Central memory CD8-positive, alpha-beta T cell (primary cell): ENCODE measurements around the gene WDR53.
"Not testable (repeated sequence)": the region's sequence is repeated elsewhere in the genome, so short reads cannot be mapped to it uniquely, and the experiment has no call there.

ENCODE experiments used
- ATAC-seq: fragments of 150-1000 bp; cut with Tn5 transposase; replicated peaks from 2 replicates; pipeline ENCODE4 v1.10.0; 2022; ENCODE audit warnings: mild to moderate bottlenecking, moderate FRiP score, moderate number of reproducible peaks; ENCODE audit not compliant: poor library complexity, severe bottlenecking; ENCODE audit errors: extremely low read depth
- DNase-seq, 2 donors: peaks; one replicate each; pipeline ENCODE4 v3.0.0; 2021; ENCODE audit warnings: low spot score in 2 of 2
- H3K27ac Mint-ChIP-seq: one replicate; pipeline ENCODE4 v1.8.0; 2022; ENCODE audit warnings: low read depth, mild to moderate bottlenecking, moderate library complexity, mixed read lengths
- H3K27me3 Mint-ChIP-seq: one replicate; pipeline ENCODE4 v1.8.0; 2022; ENCODE audit warnings: mixed read lengths
- H3K36me3 Mint-ChIP-seq: one replicate; pipeline ENCODE4 v1.8.0; 2022; ENCODE audit warnings: mild to moderate bottlenecking, moderate library complexity, mixed read lengths; ENCODE audit not compliant: insufficient read depth
- H3K4me1 Mint-ChIP-seq: one replicate; pipeline ENCODE4 v1.8.0; 2022; ENCODE audit warnings: mixed read lengths
- H3K4me3 Mint-ChIP-seq: one replicate; pipeline ENCODE4 v1.8.0; 2022; ENCODE audit warnings: mild to moderate bottlenecking, moderate library complexity, mixed read lengths
- H3K9me3 Mint-ChIP-seq: one replicate; pipeline ENCODE4 v1.8.0; 2022; ENCODE audit warnings: mixed read lengths

Gene WDR53

DNA sequence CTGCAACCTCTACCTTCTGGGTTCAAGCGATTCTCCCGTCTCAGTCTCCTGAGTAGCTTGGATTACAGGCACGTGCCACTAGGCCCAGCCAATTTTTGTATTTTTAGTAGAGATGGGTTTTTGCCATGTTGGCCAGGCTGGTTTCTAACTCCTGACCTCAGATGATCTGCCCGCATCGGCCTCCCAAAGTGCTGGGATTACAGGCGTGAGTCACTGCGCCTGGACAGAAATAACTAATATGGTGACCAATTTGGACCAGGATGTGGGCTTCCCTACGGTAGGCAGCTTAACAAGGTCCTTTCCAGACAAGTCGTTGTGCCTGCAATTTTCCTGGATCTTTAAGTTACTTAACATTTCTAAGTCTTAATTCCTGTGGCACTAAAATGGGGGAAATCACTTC, 14.8 kb downstream of the WDR53 start:
- no peak overlapping the region for H3K27ac Mint-ChIP-seq
- DNase-seq, result no peak
- no peak for ATAC-seq
- no peaks in the 10 kb centered on the region for H3K4me1 Mint-ChIP-seq
- no peak overlapping the region for H3K4me3 Mint-ChIP-seq
- H3K36me3 Mint-ChIP-seq, result peaks cover 12% of the 10 kb centered on the region
- no peaks in the 10 kb centered on the region for H3K27me3 Mint-ChIP-seq
- H3K9me3 Mint-ChIP-seq, result peaks cover 9% of the 10 kb centered on the region

DNA sequence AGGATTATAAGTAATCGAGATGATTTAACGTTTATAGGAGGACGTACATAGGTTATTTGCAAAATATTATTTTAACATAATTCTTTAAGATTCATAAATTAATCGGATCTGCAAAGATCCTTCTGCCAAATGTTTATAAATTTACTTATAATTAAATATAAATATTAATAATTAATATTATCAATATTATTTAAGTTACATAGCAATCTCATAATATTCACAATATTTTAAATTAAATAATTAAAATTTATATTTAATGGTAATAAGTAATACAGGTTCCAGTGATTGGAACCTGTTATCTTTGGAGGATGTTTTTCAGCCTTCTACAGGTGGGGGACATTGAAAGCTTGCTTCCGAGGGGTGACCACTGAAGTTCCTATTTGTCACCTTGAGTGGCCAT, 16.1 kb downstream of the WDR53 start:
- no peaks in the 10 kb centered on the region for H3K4me1 Mint-ChIP-seq

DNA sequence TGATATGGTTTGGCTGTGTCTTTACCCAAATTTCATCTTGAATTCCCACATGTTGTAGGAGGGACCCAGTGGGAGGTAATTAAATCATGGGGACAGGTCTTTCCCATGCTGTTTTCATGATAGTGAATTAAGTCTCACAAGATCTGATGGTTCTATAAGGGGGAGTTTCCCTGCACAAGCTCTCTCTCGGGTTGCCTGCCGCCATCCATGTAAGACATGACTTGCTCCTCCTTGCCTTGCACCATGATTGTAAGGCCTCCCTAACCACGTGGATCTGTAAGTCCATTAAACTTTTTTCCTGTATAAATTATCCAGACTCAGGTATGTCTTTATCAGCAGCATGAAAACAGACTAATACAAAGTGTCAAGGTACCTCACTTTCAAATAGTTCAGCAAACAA, 18.2 kb downstream of the WDR53 start:
- not testable (repeated sequence) for ATAC-seq, H3K27me3 Mint-ChIP-seq, DNase-seq, H3K4me3 Mint-ChIP-seq, H3K4me1 Mint-ChIP-seq, H3K27ac Mint-ChIP-seq, H3K36me3 Mint-ChIP-seq
- peaks cover 15% of the 10 kb centered on the region for H3K9me3 Mint-ChIP-seq

More for the DNA sequence above, 16.1 kb downstream of the WDR53 start:
- H3K27ac Mint-ChIP-seq, result no peak overlapping the region
- DNase-seq (no peak), ATAC-seq (no peak)
- no peaks in the 10 kb centered on the region for H3K27me3 Mint-ChIP-seq
- H3K4me3 Mint-ChIP-seq, result no peak overlapping the region
- peaks cover 12% of the 10 kb centered on the region for H3K36me3 Mint-ChIP-seq
- peaks cover 15% of the 10 kb centered on the region for H3K9me3 Mint-ChIP-seq

- H3K27me3 Mint-ChIP-seq, DNase-seq, ATAC-seq, H3K27ac Mint-ChIP-seq, H3K36me3 Mint-ChIP-seq, H3K4me1 Mint-ChIP-seq, H3K4me3 Mint-ChIP-seq: not testable (repeated sequence)
- H3K9me3 Mint-ChIP-seq, result peaks cover 15% of the 10 kb centered on the region
Observed at GRCh38 chr3:196549312-196549711, 19.0 kb downstream of the WDR53 start.

DNA sequence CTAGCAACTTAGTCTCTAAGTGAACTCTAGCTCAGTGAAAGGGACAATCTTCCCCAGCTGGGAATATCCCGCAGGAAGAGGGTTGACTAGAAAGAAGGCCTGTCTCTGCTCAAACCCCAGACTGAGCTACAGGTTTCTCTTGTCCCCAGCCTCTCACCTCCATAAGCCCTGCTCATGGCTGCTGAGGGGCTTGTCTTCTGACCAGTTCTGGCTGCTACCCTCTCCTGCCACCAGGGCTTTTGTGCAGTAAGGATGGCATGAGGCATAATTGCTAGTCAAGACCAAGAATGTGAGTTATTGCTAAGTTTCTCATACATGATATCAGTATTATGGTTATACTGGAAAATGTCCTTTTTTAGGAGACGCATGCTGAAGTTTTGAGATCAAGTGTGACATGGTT, 21.3 kb downstream of the WDR53 start:
- peaks cover 8% of the 10 kb centered on the region for H3K27me3 Mint-ChIP-seq
- ATAC-seq (no peak), DNase-seq (no peak)
- H3K4me1 Mint-ChIP-seq, result no peaks in the 10 kb centered on the region
- H3K4me3 Mint-ChIP-seq, result no peak overlapping the region
- peaks cover 15% of the 10 kb centered on the region for H3K9me3 Mint-ChIP-seq
- H3K36me3 Mint-ChIP-seq, result no peaks in the 10 kb centered on the region
- no peak overlapping the region for H3K27ac Mint-ChIP-seq

- no peak overlapping the region for H3K4me3 Mint-ChIP-seq
- no peak for DNase-seq
- peaks cover 8% of the 10 kb centered on the region for H3K27me3 Mint-ChIP-seq
- no peaks in the 10 kb centered on the region for H3K36me3 Mint-ChIP-seq
- no peak overlapping the region for H3K27ac Mint-ChIP-seq
- H3K9me3 Mint-ChIP-seq, result peaks cover 15% of the 10 kb centered on the region
- ATAC-seq, result no peak
- no peaks in the 10 kb centered on the region for H3K4me1 Mint-ChIP-seq
Observed at GRCh38 chr3:196546537-196546936, 21.8 kb downstream of the WDR53 start.

GRCh38 chr3:196544491-196544992, 23.8 kb downstream of the WDR53 start:
- H3K36me3 Mint-ChIP-seq, result no peaks in the 10 kb centered on the region
- peaks cover 7% of the 10 kb centered on the region for H3K9me3 Mint-ChIP-seq
- H3K27ac Mint-ChIP-seq, result no peak overlapping the region
- H3K4me1 Mint-ChIP-seq, result no peaks in the 10 kb centered on the region
- no peak overlapping the region for H3K4me3 Mint-ChIP-seq
- peaks cover 8% of the 10 kb centered on the region for H3K27me3 Mint-ChIP-seq
- DNase-seq (no peak), ATAC-seq (no peak)

- Mint-ChIP-seq H3K9me3 (no peaks in the 10 kb centered on the region), H3K27me3 (peaks cover 8% of the 10 kb centered on the region), H3K4me1 (no peaks in the 10 kb centered on the region), H3K36me3 (no peaks in the 10 kb centered on the region), H3K4me3 (no peak overlapping the region), H3K27ac (no peak overlapping the region)
- ATAC-seq, result no peak
- no peak for DNase-seq
Observed at GRCh38 chr3:196541684-196542445, 26.5 kb downstream of the WDR53 start.

- Mint-ChIP-seq H3K27ac (no peak overlapping the region), H3K4me1 (no peaks in the 10 kb centered on the region), H3K9me3 (no peaks in the 10 kb centered on the region), H3K4me3 (no peak overlapping the region), H3K36me3 (peaks cover 3% of the 10 kb centered on the region), H3K27me3 (peaks cover 13% of the 10 kb centered on the region)
- ATAC-seq, result no peak
- DNase-seq, result peak; percentile 33 to 58
Observed at GRCh38 chr3:196537319-196537984, 30.9 kb downstream of the WDR53 start.

- H3K4me3 Mint-ChIP-seq, result no peak overlapping the region
- ATAC-seq (no peak), DNase-seq (no peak)
- no peaks in the 10 kb centered on the region for H3K9me3 Mint-ChIP-seq
- H3K27me3 Mint-ChIP-seq, result peaks cover 27% of the 10 kb centered on the region
- H3K36me3 Mint-ChIP-seq, result peaks cover 6% of the 10 kb centered on the region
- no peaks in the 10 kb centered on the region for H3K4me1 Mint-ChIP-seq
- H3K27ac Mint-ChIP-seq, result no peak overlapping the region
Observed at GRCh38 chr3:196533260-196533681, 35.1 kb downstream of the WDR53 start.

DNA sequence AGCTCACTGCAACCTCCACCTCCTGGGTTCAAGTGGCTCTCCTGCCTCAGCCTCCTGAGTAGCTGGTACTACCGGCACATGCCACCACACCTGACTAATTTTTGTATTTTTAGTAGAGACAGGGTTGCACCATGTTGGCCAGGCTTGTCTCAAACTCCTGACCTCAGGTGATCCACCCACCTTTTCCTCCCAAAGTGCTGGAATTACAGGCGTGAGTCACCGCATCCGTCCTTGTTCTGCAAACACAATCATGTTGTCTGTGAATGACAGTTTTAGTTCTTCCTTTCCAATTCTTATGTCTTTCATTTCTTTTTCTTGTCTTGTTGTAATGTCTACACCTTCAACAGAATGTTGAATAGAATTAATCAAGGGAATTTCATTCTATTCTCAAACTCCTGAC, 36.9 kb downstream of the WDR53 start:
- no peaks in the 10 kb centered on the region for H3K4me1 Mint-ChIP-seq
- H3K36me3 Mint-ChIP-seq, result peaks cover 6% of the 10 kb centered on the region
- H3K9me3 Mint-ChIP-seq, result no peaks in the 10 kb centered on the region
- no peak for ATAC-seq
- no peak for DNase-seq
- H3K27ac Mint-ChIP-seq, result no peak overlapping the region
- peaks cover 27% of the 10 kb centered on the region for H3K27me3 Mint-ChIP-seq
- H3K4me3 Mint-ChIP-seq, result no peak overlapping the region

GRCh38 chr3:196528639-196529233, 39.6 kb downstream of the WDR53 start:
- Mint-ChIP-seq H3K36me3 (peaks cover 6% of the 10 kb centered on the region), H3K9me3 (no peaks in the 10 kb centered on the region), H3K27me3 (peaks cover 26% of the 10 kb centered on the region), H3K4me3 (peak overlapping the region; percentile 57), H3K4me1 (no peaks in the 10 kb centered on the region), H3K27ac (peak overlapping the region; percentile 74)
- peak; percentile 92 for ATAC-seq
- peak; percentile 64 to 86 for DNase-seq

- no peak overlapping the region for H3K4me3 Mint-ChIP-seq
- H3K27ac Mint-ChIP-seq, result no peak overlapping the region
- H3K27me3 Mint-ChIP-seq, result no peaks in the 10 kb centered on the region
- peaks cover 4% of the 10 kb centered on the region for H3K36me3 Mint-ChIP-seq
- ATAC-seq (no peak), DNase-seq (no peak)
- no peaks in the 10 kb centered on the region for H3K4me1 Mint-ChIP-seq
- peaks cover 5% of the 10 kb centered on the region for H3K9me3 Mint-ChIP-seq
Observed at GRCh38 chr3:196525141-196525540, 43.2 kb downstream of the WDR53 start.
